GM19239 (cell line): Measurements from ENCODE around the gene C3orf70.

ENCODE experiments used
- DNase-seq: peaks from one replicate; pipeline ENCODE4 v3.0.0; 2011; ENCODE audit warnings: low spot score; ENCODE audit not compliant: insufficient read length
- FAIRE-seq: peaks from 2 replicates; lab custom pipeline; 2011; peaks lifted over from hg19 to GRCh38; lab: Jason Lieb, UNC

The C3orf70 gene, protein sequence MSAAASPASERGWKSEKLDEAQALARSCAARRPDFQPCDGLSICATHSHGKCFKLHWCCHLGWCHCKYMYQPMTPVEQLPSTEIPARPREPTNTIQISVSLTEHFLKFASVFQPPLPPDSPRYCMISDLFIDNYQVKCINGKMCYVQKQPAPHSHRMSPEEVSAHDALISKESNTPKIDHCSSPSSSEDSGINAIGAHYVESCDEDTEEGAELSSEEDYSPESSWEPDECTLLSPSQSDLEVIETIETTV

DNA sequence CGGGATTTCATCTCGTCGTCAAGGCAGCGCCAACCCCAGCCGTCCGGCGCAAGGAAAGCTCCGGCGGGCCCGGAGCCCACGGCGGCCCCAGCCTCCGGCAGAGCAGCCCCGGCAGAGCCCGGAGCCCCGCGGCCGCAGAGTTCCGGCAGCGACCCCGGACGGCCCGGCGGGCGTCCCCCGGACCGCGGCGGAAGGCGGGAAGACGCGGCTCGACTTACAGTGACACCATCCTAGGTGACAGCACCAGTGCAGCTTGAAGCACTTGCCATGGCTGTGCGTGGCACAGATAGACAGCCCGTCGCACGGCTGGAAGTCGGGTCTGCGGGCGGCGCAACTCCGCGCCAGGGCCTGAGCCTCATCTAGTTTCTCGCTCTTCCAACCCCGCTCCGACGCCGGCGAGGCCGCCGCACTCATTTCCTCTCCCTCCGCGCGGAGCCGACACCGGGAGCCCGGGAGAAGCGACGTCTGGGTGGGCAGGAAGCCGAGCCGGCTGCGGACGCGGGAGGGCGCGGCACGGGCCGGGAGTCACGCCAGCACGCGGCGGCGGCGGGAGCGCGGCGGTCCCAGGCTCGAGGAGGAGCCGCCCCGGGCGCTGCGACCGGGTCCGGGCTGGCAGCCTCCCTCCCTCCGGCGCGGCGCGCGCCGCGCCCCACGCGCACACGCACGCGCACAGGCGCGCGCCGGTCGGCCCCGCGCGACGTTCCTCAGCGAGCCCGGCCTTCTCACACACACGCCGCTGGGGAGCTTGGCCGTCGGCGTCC, at the start of gene C3orf70:
TSS of gene C3orf70 (minus strand) at position 651 of the 761 bp plus-strand sequence. CDS start at position 414, 237 bp downstream.
- DNase-seq: peak; percentile 54

DNA sequence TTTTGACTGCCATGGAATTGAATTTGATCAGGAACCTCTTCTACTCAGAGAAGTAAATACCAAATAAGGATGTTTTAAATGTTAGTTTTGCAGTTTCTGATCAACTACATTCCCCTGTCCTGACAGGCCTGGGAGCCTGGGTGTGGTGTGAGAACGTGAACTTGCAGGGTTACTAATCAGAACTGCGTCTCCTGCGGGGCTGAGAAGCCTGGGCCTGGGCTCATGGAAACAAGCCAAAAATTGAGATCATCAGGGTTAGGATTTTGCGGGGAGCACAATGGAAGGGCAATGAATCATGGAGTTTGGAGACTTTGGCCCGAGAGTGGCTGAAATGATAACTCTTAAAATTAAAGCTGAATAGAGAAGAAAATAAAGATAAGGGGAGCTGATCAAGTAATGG, 47.8 kb upstream of the C3orf70 start:
- DNase-seq (no peak), FAIRE-seq (no peak)

More for the DNA sequence above, at the start of gene C3orf70:
- no peak for FAIRE-seq

DNA sequence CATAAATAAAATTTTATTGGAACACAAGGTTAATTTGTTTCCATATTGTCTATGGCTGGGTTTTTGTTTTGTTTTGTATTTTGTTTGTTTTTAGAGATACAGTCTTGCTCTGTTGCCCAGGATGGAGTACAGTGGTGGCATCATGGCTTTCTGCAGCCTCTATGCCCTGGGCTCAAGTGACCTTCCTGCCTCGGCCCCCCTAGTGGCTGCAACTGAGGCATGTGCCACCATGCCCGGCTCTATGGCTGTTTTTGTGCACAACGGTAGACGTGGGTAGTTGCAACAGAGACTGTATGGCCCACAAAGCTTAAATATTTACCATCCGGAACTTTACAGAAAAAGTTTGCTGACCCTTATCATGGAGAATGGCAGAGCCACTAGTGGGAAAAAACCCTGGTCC, 46.8 kb upstream of the C3orf70 start:
- DNase-seq (no peak), FAIRE-seq (no peak)

DNA sequence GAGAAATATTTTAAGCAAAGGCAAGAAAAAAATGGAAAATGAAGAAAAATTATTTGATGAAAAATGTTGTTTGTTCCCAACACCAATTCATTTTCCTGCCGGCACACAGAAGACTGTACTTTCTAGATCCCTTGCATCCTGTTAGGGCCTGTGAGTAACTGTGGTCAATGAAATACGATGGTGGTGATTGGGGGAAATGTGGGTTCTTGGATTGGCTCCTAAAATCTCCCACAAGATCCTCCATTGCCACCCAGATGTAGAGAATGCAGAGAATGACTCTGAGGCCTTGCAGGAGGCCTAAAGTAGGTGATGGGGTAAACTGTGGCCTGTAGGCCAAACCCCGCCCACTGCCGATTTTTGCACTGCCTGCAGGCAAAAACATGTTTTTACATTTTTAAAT, 46.3 kb upstream of the C3orf70 start:
- no peak for FAIRE-seq

DNA sequence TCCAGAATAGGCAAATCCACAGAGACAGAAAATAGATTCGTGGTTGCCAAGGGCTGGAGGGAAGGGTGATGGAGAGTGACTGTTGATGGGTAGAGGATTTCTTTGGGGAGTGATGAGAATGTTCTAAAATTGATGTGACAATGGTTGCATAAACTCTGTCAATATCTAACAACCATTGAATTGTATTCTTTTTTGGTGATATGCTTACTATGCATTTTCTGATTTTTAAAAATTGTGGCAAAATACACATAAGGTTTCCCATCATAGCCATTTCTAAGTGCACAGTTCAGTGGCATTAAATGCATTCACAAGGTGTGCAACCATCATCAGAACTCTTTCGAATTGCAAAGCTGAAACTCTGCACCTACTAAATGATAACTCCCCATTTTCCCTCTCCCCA, 44.2 kb upstream of the C3orf70 start:
- FAIRE-seq (no peak), DNase-seq (no peak)

More for the DNA sequence above, 46.3 kb upstream of the C3orf70 start:
- no peak for DNase-seq

DNA sequence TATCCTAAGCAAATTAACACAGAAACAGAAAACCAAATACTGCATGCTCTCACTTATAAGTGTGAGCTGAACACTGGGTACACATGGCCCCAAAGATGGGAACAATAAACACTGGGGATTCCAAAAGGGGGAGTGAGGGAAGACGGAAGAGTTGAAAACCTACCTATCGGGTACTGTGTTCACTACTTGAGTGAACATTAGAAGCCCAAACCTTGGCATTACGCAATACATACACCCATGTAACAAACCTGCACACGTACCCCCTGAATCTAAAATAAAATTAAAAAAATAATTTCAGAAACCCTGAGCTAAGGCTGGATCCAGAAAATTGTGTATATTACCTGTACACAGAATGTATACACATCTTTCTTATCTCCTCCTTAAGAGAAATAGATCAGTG, 42.8 kb upstream of the C3orf70 start:
- no peak for FAIRE-seq
- no peak for DNase-seq

DNA sequence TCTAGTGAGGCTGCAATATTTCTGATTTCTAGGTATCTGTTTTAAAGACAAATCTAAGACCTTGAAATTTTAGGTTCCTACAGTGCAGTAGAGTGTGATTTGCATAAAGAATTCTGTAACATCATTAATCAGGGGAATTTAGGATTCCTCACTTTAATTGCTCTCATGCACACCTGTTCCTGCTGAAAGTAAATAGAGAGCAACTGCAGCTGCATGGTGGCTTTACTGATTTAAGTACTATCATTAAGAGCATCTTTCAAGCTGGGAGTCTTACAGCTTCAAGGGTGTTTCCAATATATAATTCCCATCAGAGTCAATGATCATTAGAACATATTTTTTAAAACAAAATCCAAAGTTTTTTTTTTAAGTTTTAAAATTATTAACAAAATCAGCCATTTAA, 36.0 kb upstream of the C3orf70 start:
- DNase-seq (no peak), FAIRE-seq (no peak)

DNA sequence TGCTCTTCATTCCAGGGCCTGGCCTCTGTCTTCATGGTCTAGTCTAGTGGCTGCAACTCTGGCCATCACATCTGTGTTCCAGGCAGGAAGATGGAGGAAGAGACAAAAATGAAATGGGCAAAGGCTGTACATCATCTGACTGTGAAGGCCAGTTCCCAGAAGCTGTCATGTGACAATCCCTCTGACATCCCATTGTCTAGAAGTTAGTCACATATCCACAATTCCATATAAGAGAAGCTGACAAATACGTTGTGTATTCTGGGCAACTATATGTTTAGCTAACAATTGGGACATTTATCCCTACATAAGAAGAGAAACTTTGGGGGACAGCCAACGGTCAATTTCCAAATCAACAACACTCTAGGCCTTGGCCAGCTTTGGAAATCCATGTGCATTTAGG, 34.5 kb upstream of the C3orf70 start:
- no peak for FAIRE-seq
- no peak for DNase-seq

DNA sequence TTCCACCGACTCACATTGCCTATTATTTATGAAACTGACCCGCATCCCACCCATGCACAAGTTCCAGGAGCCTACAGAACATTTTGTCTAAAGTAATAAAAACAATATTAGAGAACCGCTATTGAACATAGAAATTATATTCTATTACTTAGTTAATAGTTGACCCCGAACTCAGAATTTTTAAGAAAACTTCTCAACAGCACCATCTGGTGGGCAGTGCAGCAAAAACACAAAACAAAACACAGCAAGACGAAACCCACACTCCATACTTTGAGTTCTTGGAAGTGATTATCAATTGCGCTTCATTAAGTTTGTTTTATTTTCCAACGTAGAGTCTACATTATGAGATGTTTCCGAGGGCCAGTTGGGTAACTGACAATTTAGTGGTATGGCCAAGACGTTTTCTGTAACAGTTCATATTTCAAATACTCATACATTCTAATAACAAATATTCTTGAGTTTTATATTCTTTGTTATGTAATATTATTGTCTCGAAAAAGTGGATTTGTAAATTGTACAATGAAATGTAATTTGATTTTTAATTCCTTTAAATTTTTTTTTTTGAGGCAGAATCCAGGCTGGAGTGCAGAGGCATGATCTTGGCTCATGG, 24.0 kb upstream of the C3orf70 start:
- DNase-seq: no peak
- no peak for FAIRE-seq

DNA sequence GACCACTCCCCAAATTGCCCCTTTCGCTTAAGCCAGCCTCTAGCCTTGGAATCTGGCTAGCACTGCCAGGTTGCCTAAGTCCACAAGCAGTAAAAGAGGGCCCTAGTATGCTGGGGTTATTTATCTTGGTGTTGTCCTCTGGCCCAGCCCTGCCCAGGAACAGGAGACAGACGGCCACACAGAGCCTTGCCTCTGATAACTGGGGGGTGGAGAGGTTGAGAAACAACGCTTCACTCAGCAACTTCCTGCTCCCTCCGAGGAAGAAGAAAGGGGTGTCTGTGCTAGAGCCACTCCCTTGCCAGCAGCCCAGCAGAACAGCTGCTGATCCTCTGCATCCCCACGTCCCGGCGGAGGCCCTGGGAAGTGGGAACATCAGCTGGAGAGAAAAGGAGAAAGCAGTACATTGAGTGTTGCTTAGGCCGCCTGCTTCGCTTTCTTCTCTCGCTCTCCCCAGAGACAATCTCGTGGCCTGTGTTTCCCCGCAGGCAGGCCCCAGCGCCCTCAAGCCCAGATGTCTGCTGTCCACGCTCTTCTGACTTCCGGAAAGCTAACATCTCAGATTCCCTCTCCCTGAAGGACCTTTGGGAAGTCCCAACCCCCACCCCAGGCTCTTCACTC, 22.6 kb upstream of the C3orf70 start:
- FAIRE-seq (peak; percentile 80), DNase-seq (no peak)

DNA sequence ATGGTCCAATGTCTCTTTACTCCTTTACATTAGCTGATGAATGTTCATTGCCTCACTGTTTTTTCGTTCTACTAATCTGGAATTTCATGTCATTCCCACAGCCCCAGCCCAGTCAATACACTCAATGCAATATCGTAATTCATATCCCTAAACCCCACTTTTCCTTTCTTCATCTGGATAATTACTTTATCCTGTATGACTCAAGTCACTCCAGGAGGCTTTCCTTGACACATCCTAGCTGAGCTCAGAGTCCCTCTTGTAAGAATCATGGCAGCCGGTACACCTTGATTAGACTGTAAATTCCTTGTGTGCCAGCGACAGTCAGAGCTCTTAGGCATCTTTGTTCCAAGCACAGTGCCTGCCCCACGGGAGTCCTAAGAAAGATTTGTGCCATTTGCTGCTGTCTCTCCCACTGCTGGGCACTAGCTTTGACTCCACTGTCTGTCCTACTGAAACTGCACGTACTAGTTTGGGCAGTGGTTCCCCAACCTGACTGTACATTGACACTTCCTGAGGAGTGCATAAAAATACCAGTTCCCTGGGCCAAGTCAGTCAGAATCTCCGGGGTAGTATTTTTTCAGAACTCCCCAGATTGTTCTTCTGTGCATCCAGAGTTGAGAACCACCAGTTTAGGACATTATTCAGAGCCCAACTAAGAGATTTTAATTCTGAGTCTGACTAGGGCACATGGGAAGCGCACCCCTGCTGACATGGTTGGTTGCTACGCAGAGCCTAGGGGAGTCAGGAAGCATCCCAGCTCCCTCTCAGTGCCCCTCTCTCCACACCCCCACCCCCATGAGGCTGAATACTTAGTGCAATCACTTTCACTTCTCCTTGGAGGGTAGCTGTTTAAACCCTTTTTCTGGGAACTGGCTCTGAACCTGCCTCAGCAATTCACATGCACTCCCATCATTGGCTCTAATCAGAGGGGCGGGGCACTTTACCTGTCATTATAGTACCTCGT, 19.5 kb upstream of the C3orf70 start:
- FAIRE-seq: no peak

DNA sequence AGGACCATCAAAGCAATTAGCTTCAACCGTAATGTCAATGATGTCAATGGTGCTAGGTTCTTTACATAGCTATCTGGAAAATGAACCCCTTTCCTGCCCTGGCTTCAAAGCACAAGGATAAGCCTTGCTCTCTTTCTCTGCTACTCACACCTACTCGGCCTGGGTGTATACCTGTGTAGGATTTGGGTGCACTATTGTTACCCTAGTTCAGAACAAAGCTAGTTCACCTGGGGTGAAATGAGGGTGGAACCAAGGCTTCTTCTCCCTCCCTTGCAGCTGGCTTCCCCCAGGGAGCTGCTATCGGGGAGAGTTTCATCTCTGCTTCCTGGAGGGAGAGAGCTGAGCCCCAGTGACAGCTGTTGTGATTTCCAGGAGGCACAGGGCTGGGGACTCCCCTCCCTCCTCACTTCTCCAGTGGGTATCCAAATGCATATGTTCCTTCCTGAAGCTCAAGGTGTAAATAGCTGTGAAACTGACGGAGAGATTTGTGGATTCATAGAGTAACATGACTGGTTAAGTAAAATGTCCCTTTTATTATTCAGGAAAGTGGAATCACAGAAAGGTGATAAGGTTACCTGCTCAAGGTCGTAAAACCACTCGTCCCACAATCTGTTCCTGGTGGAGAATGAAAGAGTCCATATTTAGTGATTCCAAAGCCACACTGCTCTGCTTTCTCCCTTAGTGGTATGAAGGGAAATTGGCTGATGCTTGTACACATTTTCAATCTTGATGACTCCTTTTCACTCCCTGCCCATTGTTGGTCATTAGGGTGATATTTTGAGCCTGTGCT, 11.8 kb upstream of the C3orf70 start:
- DNase-seq (no peak), FAIRE-seq (no peak)

More for the DNA sequence above, 19.5 kb upstream of the C3orf70 start:
- DNase-seq: no peak

DNA sequence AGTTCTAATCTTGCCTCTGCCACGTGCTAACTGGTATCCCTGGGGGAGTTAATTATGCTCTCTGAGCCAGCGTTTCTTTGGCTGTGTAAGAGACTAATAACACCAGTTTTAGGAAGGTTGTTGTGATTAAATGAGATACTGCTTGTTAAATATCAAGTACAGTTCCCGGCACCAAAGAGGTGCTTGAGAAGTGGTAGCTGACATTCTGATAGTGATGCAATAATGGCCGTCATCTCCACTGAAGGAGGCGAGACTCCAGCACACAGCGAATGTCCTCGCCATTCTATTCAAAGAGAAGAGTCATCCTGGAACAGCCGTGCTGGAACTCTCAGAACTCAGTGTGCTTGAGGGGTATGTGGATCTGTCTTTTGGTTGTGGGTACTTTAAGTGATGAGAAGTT, 9.8 kb upstream of the C3orf70 start:
- DNase-seq: no peak

DNA sequence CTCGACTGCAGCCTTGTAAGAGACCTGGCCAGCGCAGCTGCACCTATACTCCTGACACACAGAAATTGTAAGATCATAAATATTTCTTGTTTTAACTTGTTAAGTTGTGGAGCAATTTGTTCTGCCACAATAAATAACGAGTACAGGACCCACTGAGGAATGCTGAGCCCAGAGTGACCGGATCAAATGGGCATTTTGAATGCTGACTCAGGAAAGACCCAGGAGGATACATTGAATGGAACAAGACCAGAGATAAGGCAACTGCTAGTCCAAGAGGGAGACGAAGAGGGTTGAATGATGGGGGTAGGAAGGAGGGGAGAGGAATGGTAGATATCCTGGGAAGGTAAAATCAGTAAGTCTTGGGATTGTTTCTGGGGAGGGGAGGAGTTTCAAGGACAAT, 8.9 kb upstream of the C3orf70 start:
- no peak for FAIRE-seq
- DNase-seq: no peak

More for the DNA sequence above, 9.8 kb upstream of the C3orf70 start:
- no peak for FAIRE-seq

DNA sequence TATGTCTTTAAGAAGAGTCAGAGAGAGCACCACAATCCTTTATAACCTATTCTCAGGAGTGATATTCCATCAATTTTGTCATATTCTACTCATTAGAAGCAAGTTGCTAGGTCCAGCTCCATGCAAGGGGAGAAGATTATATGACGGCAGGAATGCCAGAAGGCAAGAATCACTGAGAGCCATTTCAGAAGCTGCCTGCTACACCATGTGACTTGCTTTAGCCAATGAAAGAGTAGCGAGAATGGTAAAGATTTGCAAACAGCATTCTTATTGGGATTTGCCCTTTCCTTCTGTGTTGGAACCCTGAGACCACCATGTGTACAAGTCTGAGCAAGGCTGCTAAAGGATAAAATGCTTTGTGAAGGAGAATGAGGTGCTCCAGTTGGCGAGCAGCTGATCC, 4.5 kb upstream of the C3orf70 start:
- no peak for FAIRE-seq
- DNase-seq: no peak

DNA sequence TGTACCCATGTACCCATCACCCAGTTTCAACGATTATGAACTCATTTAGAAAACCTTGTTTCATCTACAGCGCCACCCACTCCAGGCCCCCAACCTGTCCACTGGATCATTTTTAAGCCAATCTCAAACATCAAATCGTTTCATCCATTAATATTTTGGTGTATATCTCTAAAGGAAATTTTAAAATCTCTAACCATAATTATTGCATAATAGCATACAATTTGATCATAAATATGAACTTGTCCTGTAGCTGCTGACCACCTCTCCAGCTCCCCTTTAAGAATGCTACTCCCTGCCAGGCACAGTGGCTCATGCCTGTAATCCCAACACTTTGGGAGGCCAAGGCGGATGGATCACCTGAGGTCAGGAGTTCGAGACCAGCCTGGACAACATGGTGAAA, 2.8 kb upstream of the C3orf70 start:
- no peak for DNase-seq
- no peak for FAIRE-seq

DNA sequence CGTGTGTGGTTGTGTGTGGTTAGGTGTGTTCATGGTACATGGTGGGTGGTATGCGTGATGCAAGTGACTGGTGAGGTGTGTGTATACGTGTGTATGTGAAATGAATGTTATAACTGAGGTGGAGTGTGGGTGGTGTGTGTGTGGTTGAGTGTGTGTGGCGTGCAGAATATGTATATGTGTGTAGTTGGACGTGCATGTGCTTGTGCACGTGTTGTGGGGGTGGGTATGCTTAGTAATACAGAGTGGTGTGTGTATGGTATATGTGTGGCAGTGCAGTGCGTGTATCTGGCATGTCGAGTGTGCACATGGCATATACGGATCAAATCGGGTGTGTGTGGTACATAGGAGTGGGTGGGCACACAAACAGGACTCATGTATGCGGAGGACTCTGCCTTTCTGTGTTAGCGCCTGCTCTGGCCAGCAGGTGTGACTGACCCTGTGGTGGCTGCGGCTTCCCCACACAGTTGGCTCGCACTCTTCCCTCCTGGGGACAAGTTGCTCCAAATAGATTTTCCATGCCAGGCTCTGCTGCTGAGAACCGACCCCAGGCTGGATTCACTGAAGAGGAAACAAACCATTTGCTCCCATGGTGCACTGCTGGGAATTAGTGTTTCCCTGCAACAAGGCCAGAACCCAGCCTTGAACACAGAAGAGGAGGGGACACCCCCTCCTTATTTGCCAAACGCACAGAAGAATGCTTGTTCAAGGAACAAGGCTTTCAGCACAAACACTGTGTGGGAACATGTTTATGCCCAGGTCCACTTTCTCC, 1.2 kb upstream of the C3orf70 start:
- FAIRE-seq: no peak
- DNase-seq: no peak

DNA sequence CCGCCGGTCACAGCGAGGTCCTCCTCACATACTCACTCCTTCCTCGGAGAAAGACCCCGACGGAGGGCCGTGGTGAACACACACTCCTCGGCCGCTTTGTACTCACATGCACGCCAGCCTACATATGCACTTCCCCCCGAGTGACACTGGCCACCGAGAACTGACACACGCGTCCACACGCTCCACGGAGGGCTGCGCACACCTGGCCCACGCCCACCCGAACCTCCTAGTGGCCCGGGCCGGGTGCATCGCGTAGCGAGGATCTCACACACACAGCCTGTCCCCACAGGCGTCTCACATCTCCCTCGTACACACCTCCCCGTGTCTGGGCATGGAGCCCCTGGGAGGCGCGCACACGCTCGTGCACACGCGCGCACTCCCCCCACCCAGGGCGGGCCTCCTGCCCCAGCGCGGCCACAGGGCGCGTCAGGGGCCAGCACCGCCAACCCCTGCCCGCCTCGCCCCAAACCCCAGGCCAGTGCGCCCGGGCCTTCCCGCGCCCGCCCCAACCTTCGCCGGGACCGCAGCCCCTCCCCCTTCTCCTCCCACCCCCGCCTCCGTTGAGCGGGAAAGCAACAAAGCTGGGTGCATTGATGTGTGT, 411 bp upstream of the C3orf70 start:
- FAIRE-seq (no peak), DNase-seq (peak; percentile 36)
